HG02943 (cell line): ENCODE data around the gene ARHGEF1.

Source experiments
- ATAC-seq: cut with Tn5 transposase; IDR thresholded peaks from one replicate; pipeline ENCODE4 v1.9.1; 2021; ENCODE audit warnings: mild to moderate bottlenecking, low read depth, moderate library complexity; ENCODE audit not compliant: unreplicated experiment

The ARHGEF1 gene

GRCh38 chr19:41944336-41944735 lies 61.4 kb downstream of the ARHGEF1 start:
- ATAC-seq: no peak

GRCh38 chr19:41945135-41945766 lies 62.3 kb downstream of the ARHGEF1 start:
- ATAC-seq: peak; percentile 86

GRCh38 chr19:41947091-41947490 lies 64.1 kb downstream of the ARHGEF1 start:
- ATAC-seq: no peak

- no peak for ATAC-seq
Measured at GRCh38 chr19:41951686-41952172, 68.7 kb downstream of the ARHGEF1 start.

- ATAC-seq: no peak
Measured at GRCh38 chr19:41955521-41955920, 72.5 kb downstream of the ARHGEF1 start.

- ATAC-seq: no peak
Measured at GRCh38 chr19:41956621-41957020, 73.6 kb downstream of the ARHGEF1 start.
